RWPE2 (cell line): ENCODE data around the gene NEURL1.

Experiments used
- ATAC-seq: fragments of 200-7000 bp; cut with Tn5 transposase; 3 replicates; pipeline ENCODE4 v1.9.1; 2021; ENCODE audit warnings: low read depth
- DNase-seq: peaks from one replicate; pipeline ENCODE4 v3.0.0-alpha.2; 2020; ENCODE audit warnings: low spot score
- H3K27ac ChIP-seq: fragments of 450-650 bp; 2 replicates; pipeline ENCODE4 v1.5.1; 2017; ENCODE audit warnings: mild to moderate bottlenecking; ENCODE audit not compliant: poor library complexity, severe bottlenecking
- H3K27me3 ChIP-seq: fragments of 250-450 bp; sonication (Bioruptor Pico); 2 replicates; pipeline ENCODE4 v1.5.1; 2021; ENCODE audit warnings: mild to moderate bottlenecking, moderate library complexity; ENCODE audit not compliant: insufficient read depth, poor library complexity, severe bottlenecking
- H3K36me3 ChIP-seq: fragments of 250-450 bp; sonication (Bioruptor Pico); 2 replicates; pipeline ENCODE4 v1.5.1; 2020; ENCODE audit warnings: low read depth, mild to moderate bottlenecking, moderate library complexity
- H3K4me1 ChIP-seq: fragments of 250-450 bp; sonication (Bioruptor Pico); 2 replicates; pipeline ENCODE4 v1.5.1; 2021; ENCODE audit warnings: mild to moderate bottlenecking, moderate library complexity; ENCODE audit not compliant: insufficient read depth, poor library complexity, severe bottlenecking
- H3K4me3 ChIP-seq: fragments of 250-450 bp; sonication (Bioruptor Pico); 2 replicates; pipeline ENCODE4 v1.5.1; 2021; ENCODE audit warnings: mild to moderate bottlenecking, moderate library complexity; ENCODE audit not compliant: severe bottlenecking
- H3K9me3 ChIP-seq: fragments of 250-450 bp; sonication (Bioruptor Pico); 2 replicates; pipeline ENCODE4 v1.5.1; 2021; ENCODE audit warnings: mild to moderate bottlenecking, moderate library complexity; ENCODE audit not compliant: severe bottlenecking
- TF ChIP-seq, protein P1 (sequence below): fragments of 450-650 bp; IDR thresholded peaks from one replicate; pipeline ENCODE4 v1.5.1; 2017; ENCODE audit warnings: mild to moderate bottlenecking, moderate library complexity; ENCODE audit not compliant: poor library complexity, severe bottlenecking

Gene NEURL1

DNA sequence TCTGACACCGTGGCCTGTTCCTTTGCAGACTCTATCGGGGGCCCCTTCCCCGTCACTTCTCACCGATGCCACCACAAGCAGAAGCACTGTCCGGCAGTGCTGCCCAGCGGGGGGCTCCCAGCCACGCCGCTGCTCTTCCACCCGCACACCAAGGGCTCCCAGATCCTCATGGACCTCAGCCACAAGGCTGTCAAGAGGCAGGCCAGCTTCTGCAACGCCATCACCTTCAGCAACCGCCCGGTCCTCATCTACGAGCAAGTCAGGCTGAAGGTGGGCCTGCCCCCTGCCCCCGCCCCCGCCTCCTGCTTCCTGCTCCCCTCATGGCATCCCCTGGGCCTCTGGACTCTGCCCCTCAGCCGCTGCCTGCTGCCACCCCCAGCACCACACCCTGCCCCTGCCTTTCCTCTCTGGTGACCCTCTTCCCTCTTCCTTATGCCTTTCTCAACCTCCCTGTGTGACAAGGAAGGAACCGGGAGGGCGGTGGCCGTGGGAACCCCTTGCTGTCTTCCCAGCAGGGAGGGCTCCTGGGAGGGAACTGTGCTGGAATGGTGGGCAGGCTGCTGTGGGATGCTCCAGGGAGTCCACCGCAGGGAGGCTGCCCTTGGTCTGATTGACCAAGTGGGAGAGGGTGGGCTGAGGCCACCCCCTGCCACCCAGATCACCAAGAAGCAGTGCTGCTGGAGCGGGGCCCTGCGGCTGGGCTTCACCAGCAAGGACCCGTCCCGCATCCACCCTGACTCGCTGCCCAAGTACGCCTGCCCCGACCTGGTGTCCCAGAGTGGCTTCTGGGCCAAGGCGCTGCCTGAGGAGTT is 77.5 kb downstream of the NEURL1 start:
- Histone ChIP-seq H3K27ac (no peak overlapping the region), H3K4me1 (no peaks in the 10 kb centered on the region), H3K27me3 (no peaks in the 10 kb centered on the region), H3K36me3 (no peaks in the 10 kb centered on the region), H3K9me3 (no peaks in the 10 kb centered on the region), H3K4me3 (no peak overlapping the region)
- TF ChIP-seq, protein P1, sequence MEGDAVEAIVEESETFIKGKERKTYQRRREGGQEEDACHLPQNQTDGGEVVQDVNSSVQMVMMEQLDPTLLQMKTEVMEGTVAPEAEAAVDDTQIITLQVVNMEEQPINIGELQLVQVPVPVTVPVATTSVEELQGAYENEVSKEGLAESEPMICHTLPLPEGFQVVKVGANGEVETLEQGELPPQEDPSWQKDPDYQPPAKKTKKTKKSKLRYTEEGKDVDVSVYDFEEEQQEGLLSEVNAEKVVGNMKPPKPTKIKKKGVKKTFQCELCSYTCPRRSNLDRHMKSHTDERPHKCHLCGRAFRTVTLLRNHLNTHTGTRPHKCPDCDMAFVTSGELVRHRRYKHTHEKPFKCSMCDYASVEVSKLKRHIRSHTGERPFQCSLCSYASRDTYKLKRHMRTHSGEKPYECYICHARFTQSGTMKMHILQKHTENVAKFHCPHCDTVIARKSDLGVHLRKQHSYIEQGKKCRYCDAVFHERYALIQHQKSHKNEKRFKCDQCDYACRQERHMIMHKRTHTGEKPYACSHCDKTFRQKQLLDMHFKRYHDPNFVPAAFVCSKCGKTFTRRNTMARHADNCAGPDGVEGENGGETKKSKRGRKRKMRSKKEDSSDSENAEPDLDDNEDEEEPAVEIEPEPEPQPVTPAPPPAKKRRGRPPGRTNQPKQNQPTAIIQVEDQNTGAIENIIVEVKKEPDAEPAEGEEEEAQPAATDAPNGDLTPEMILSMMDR = no peak
- DNase-seq = no peak
- ATAC-seq = no peak

DNA sequence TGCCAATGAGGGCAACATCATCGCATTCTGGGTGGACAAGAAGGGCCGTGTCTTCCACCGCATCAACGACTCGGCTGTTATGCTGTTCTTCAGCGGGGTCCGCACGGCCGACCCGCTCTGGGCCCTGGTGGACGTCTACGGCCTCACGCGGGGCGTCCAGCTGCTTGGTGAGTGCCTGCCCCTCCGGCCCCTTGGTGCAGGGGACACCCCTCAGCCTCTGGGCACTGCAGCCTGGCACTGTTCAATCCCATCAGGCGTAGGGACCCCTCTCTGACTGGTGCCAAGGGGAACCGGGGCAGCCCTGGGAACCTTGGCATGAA is 78.1 kb downstream of the NEURL1 start:
- Histone ChIP-seq H3K4me1 (no peaks in the 10 kb centered on the region), H3K36me3 (no peaks in the 10 kb centered on the region), H3K27me3 (no peaks in the 10 kb centered on the region), H3K27ac (no peak overlapping the region), H3K9me3 (no peaks in the 10 kb centered on the region), H3K4me3 (no peak overlapping the region)
- ATAC-seq = no peak
- DNase-seq = no peak
- TF ChIP-seq, protein P1 = no peak

DNA sequence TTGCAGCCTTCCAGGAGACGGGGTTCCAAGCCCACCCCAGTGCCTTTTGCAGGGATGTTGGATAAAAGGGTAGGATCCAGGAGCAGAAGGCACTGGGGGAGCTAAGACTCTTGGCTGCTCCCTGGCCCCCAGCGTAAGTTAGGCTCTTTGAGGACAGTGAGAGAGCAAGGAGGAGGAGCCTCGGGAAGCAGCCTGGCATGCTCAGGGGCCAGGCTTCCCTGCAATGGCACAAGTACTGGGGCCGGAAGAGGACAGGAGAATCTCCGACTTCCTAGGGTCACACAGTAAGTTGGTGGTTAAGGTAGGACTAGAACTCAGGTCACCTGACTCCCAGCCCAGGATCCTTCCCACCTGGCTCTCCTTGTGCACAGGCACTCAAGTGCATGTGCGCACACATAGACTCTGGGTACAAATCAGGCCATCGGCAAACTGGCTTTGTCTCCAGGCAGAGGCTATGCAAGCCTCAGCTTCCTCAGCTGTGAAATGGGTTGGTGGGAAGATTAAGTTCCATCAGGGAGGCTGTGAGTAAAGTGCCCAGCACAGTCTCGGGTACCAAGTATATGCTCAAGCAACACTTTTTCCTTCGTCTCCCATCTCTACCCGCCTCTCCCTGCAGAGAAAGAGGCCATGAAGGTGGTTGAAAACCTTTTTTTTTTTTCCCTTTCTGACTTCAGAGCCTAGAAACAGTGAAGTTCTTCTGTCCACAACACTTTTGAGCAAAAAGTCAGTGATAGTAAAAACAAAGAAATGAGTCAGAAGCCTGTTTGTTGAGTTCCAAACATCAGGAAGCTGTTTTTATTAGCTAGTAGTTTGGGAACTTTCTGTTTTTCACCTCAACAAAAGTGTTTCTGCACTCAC is 79.1 kb downstream of the NEURL1 start:
- no peak overlapping the region for H3K27ac ChIP-seq
- no peaks in the 10 kb centered on the region for H3K27me3 ChIP-seq
- H3K4me3 ChIP-seq = no peak overlapping the region
- DNase-seq = no peak
- no peaks in the 10 kb centered on the region for H3K9me3 ChIP-seq
- no peaks in the 10 kb centered on the region for H3K4me1 ChIP-seq
- TF ChIP-seq, protein P1 = no peak
- no peak for ATAC-seq
- H3K36me3 ChIP-seq = no peaks in the 10 kb centered on the region

DNA sequence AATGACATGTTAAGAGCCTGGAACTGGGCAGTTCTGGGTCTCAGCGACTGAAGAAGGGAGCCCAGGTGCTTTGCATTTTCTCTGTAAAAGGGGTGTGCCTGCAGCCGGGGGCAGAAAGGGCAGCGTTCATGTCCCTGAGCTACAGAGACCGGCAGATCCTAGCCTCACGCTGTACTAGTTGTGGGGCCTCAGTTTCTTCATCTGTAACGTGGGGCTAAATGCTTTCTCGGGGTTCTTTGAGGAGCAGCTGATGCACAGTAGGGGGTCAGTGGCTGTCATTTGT is 79.6 kb downstream of the NEURL1 start:
- Histone ChIP-seq H3K27ac (no peak overlapping the region), H3K4me3 (no peak overlapping the region), H3K27me3 (no peaks in the 10 kb centered on the region), H3K9me3 (no peaks in the 10 kb centered on the region), H3K36me3 (no peaks in the 10 kb centered on the region), H3K4me1 (no peaks in the 10 kb centered on the region)
- TF ChIP-seq, protein P1 = no peak
- DNase-seq (no peak), ATAC-seq (no peak)
